ENCODE data around the gene IFNL2.
"Not testable (repeated sequence)": the region's sequence is repeated elsewhere in the genome, so short reads cannot be mapped to it uniquely, and the experiment has no call there.

Gene IFNL2

DNA sequence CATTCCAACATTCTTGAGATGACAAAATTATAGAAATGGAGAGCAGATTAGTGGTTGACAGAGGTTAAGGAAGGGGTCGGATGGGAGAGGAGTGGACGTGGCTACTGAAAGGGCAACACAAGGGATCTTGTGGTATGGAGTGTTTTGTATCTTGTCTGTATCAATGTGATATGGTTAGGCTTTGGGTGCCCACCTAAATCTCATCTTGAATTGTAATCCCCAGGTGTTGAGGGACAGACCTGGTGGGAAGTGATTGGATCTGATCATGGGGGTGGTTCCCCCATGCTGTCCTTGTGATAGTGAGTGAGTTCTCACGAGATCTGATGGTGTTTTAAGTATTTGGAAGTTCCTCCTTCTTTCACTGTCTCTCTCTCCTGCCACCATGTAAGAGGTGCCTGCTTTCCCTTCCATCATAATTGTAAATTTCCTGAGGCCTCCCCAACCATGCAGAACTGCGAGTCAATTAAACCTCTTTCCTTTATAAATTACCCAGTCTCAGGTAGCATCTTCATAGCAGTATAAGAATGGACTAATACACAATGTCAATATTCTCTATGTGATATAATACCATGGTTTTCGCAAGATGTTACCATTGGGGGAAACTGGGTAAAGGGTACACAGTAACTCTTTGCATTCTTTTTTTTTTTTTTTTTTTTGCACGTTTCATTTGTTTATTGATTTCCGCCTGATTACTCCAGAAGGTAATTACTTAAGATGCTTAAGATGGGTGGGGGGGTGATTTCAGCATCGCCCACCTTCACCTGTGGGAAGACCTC is 14.6 kb upstream of the IFNL2 start:
- DNase-seq = no peak

GRCh38 chr19:39254531-39255345 is 13.5 kb upstream of the IFNL2 start:
- DNase-seq = no peak

GRCh38 chr19:39257227-39257626 is 11.0 kb upstream of the IFNL2 start:
- no peak for DNase-seq

- no peak for DNase-seq
Measured at GRCh38 chr19:39261704-39262103, 6.5 kb upstream of the IFNL2 start.

GRCh38 chr19:39262496-39262895 is 5.7 kb upstream of the IFNL2 start:
- DNase-seq = no peak

GRCh38 chr19:39263912-39264305 is 4.3 kb upstream of the IFNL2 start:
- DNase-seq = no peak

- no peak for DNase-seq
Measured at GRCh38 chr19:39264306-39265290, 3.6 kb upstream of the IFNL2 start.

- DNase-seq = no peak
Measured at GRCh38 chr19:39265321-39265916, 2.8 kb upstream of the IFNL2 start.

GRCh38 chr19:39268531-39269223 is 481 bp downstream of the IFNL2 start:
- DNase-seq = not testable (repeated sequence)

GRCh38 chr19:39269369-39269768 is 1.2 kb downstream of the IFNL2 start:
- not testable (repeated sequence) for DNase-seq

GRCh38 chr19:39270036-39270871 is 2.1 kb downstream of the IFNL2 start:
- no peak for DNase-seq

DNA sequence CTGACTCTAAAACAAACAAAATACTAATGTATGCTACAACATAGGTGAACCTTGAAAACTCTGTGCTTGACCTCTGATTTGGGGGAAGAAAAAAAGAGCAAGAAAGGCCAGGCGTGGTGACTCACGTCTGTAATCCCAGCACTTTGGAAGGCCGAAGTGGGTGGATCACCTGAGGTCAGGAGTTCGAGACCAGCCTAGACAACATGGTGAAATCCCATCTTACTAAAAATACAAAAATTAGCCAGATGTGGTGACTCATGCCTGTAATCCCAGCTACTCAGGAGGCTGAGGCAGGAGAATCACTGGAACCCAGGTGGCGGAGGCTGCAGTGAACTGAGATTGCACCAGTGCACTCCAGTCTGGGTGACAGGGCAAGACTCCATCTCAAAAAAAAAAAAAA is 5.7 kb downstream of the IFNL2 start:
- DNase-seq = not testable (repeated sequence)

GRCh38 chr19:39275578-39275977 is 7.4 kb downstream of the IFNL2 start:
- no peak for DNase-seq

DNA sequence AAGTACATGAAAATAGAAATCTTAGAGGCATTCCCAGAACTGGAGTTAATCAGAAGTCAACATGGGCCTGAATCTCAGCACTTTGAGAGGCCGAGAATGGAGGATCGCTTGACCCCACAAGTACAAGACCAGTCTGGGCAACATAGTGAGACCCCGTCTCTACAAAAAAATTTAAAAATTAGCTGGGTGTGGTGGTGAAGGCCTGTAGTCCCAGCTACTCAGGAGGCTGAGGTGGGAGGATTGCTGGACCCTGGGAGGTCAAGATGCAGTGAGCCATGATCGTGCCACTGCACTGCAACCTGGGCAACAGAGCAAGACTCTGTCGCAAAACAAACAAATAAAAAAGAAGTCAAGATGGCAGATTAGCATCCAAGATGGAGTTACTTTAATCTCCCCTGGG is 8.5 kb downstream of the IFNL2 start:
- DNase-seq = no peak

GRCh38 chr19:39277598-39277997 is 9.4 kb downstream of the IFNL2 start:
- peak; percentile 7 for DNase-seq

DNA sequence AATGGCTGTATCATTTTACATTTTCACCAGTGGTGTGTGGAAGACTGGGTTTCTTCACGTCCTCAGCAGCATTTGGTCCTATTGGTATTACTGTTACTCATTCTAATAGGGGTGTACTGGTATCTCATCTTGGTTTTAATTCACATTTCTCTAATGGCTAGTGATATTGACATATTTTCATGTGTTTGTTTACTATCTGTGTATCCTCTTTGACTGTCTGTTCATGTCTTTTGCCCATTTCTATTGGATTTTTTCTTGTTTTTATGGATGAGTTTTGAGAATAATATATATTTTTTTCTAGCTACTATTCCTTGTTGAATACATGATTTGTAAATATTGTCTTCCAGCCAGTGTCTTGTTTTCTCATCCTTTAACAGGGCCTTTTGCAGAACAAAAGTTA is 13.8 kb downstream of the IFNL2 start:
- DNase-seq = no peak

GRCh38 chr19:39284032-39284431 is 15.8 kb downstream of the IFNL2 start:
- DNase-seq = no peak

DNA sequence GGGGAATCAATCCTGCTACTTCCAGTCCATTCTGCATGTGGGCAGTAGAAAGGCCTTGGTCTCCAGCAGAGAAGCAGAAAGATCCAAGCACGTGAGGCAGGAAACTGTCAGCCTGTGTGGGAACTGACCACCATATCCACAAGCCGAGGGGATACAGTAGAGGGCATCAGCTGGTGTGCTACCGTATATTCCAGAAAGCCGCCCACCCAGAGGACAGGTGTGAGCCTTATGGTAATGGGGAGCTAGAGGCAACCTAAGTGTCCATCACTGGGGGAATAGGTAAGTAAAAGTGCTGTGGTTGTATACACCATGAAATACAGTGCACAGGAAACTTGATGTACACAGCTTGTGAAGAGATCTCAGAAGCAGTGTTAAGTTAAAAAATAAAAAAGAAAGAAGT is 25.2 kb downstream of the IFNL2 start:
- DNase-seq = no peak

DNA sequence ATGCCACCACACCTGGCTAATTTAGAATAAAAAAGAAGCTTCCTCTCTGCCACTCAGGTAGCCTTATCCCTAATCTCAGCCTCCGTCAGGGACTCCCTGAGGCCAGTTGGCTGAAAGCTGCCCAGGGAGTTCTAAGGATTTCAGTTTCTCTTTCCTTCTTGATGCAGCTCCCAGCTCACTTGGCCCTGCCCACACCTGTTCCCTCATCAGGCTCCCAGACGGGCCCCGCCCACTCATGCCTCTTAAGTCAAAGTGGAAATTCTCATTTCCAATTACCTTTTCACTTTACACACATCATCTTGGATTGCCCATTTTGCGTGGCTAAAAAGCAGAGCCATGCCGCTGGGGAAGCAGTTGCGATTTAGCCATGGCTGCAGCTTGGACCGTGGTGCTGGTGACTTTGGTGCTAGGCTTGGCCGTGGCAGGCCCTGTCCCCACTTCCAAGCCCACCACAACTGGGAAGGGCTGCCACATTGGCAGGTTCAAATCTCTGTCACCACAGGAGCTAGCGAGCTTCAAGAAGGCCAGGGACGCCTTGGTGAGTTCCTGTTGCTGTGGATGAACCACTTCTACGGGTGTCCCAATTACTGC is 28.0 kb downstream of the IFNL2 start, which contains the start of gene IFNL1:
Gene IFNL1 (plus strand): TSS at position 353 of the 591 bp plus-strand sequence. CDS start 15 bp downstream, at position 368.
- no peak for DNase-seq

GRCh38 chr19:39296906-39297305 is 28.7 kb downstream of the IFNL2 start:
- no peak for DNase-seq
